Stimulated activated naive CD8-positive, alpha-beta T cell treated with anti-CD3 and anti-CD28 coated beads, Interleukin-15, amount 100 ng/mL, for 72 hours (primary cell): Measurements from ENCODE around the gene GNAT1.

Experiments
- ATAC-seq: fragments of 150-1000 bp; cut with Tn5 transposase; 2 replicates; pipeline ENCODE4 v1.10.0; 2021; ENCODE audit warnings: mild to moderate bottlenecking, moderate library complexity
- DNase-seq, 2 donors: peaks; one replicate each; pipeline ENCODE4 v3.0.0; 2021 to 2022
- H3K27ac Mint-ChIP-seq, 2 donors: one replicate each; pipeline ENCODE4 v1.8.0; 2022; ENCODE audit warnings: mild to moderate bottlenecking in 2 of 2, mixed read lengths in 2 of 2, moderate library complexity in 2 of 2
- H3K27me3 Mint-ChIP-seq: one replicate; pipeline ENCODE4 v1.8.0; 2022; ENCODE audit warnings: mixed read lengths
- H3K4me1 Mint-ChIP-seq: one replicate; pipeline ENCODE4 v1.8.0; 2022; ENCODE audit warnings: mild to moderate bottlenecking, mixed read lengths
- H3K4me3 Mint-ChIP-seq, 2 donors: one replicate each; pipeline ENCODE4 v1.8.0; 2022; ENCODE audit warnings: mild to moderate bottlenecking in 2 of 2, mixed read lengths in 2 of 2, moderate library complexity in 1 of 2
- H3K9me3 Mint-ChIP-seq, 2 donors: one replicate each; pipeline ENCODE4 v1.8.0; 2022; ENCODE audit warnings: mixed read lengths in 2 of 2

GNAT1 gene

DNA sequence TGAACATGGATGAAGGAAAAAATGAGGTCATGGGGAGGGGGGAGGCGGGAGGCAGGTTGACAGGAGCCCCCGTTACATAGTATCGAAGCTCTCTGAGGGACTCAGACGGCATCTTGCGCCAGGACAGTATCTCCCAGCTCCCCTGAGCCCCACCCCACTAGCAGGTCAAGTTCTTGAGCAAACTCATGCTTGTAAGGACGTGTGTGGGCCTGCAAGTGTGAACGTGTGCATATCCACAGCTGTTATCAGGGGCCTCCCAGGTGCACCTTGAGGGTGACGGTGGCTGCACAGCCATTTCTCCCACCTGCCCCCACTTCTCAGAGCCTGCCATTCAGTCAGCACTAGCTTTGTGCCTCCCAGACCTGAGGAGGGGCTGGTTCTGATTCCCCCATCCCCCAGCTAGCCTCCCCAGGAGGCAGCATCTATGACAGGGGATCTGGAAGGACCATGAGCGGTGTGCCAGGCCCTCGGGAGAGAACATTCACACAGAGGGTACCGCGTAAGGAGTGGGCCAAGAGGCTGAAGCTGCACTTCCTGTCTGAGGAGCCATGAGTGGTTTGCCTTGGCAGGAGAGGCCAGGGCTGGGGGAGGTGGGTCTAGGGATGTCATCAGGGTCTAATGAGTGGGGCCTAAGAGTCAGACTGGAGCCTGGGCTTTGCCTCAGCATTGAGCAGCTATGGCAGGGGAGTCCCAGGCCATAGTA, 33.4 kb upstream of the GNAT1 start:
- peaks cover 47% of the 10 kb centered on the region for H3K27me3 Mint-ChIP-seq
- DNase-seq (no peak), ATAC-seq (no peak)

DNA sequence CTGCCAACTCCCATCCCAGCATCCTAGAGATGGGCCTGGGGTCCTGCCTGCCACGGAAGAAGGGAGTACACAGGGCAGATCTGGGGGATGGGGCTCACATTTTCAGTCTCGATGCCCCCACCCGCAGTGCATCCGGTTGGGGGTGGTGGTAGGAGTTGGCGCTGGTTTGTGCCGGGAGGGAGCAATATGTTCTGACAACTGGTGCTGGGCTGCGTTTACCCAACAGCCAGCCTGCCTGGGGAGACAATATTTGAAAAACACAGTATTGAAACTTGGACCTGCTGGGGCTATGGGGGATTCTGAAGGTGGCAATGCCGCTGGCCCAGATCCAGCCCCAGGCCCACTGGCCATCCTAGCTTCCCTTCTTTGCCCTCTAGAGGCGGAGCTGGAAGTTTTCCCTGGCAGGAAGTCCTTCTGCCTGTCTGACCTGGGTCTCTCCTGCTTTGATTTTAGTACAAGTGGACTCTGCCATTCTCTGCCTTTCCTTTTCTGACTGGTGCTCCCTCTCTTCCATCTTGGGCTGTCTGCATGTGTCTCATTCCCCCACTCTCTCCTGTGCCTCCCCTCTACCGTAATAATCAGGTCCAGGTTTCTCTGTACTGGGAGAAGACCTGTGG, 32.8 kb upstream of the GNAT1 start:
- Mint-ChIP-seq H3K4me3 (no peak overlapping the region), H3K9me3 (no peaks in the 10 kb centered on the region), H3K27me3 (peaks cover 41% of the 10 kb centered on the region), H3K27ac (no peak overlapping the region), H3K4me1 (peaks cover 20% of the 10 kb centered on the region)
- ATAC-seq (no peak), DNase-seq (no peak)

More for the DNA sequence above, 33.4 kb upstream of the GNAT1 start:
- Mint-ChIP-seq H3K4me3 (no peak overlapping the region), H3K9me3 (no peaks in the 10 kb centered on the region), H3K4me1 (peaks cover 20% of the 10 kb centered on the region), H3K27ac (no peak overlapping the region)

DNA sequence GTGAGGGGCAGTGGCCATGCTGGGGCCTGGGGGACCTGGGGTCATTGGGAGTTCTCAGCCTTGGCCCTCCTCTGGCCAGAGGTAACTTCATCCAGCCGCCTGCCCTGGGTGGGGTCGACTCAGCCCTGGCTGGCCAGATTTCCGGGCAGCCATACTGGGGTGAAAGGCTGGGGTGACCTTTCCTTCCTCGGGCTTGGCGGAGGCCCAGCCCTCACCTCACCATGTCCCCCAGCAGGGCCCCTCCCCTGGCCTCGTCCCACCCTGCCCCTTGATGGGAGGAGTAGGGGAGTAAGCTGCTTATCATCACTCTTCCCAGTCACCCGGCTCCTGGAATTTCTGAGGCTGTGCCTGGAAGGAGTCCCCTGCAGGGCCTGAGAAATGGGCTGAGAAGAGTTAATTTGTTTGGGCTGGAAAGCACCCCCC, 30.8 kb upstream of the GNAT1 start:
- DNase-seq (no peak), ATAC-seq (no peak)
- H3K4me3 Mint-ChIP-seq, result no peak overlapping the region
- H3K9me3 Mint-ChIP-seq, result no peaks in the 10 kb centered on the region
- peaks cover 30% of the 10 kb centered on the region for H3K27me3 Mint-ChIP-seq
- H3K27ac Mint-ChIP-seq, result no peak overlapping the region
- peaks cover 12% of the 10 kb centered on the region for H3K4me1 Mint-ChIP-seq

DNA sequence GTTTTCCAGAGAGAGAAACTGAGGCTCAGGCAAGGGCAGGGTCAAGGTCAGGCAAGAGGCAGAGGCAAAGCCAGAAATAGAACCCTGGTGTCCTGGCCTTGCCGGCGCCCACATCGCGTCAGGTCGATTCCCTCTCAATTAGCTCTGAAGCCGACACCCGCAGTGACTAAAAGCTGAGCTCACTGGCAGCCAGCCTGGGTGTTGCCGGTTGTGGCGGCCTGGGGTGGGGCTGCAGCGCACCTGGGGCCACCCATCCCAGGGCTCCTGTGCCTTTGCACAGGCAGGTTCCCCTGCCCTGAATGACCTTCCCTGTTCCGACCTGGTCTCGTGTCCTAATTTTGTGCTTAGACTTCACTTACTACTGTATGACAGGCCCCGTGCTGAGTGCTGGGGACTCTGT, 30.1 kb upstream of the GNAT1 start:
- Mint-ChIP-seq H3K4me1 (peaks cover 7% of the 10 kb centered on the region), H3K27me3 (peaks cover 22% of the 10 kb centered on the region), H3K9me3 (no peaks in the 10 kb centered on the region), H3K27ac (peak overlapping the region in 1 of 2 donors; percentile 56), H3K4me3 (no peak overlapping the region)
- no peak for DNase-seq
- no peak for ATAC-seq

DNA sequence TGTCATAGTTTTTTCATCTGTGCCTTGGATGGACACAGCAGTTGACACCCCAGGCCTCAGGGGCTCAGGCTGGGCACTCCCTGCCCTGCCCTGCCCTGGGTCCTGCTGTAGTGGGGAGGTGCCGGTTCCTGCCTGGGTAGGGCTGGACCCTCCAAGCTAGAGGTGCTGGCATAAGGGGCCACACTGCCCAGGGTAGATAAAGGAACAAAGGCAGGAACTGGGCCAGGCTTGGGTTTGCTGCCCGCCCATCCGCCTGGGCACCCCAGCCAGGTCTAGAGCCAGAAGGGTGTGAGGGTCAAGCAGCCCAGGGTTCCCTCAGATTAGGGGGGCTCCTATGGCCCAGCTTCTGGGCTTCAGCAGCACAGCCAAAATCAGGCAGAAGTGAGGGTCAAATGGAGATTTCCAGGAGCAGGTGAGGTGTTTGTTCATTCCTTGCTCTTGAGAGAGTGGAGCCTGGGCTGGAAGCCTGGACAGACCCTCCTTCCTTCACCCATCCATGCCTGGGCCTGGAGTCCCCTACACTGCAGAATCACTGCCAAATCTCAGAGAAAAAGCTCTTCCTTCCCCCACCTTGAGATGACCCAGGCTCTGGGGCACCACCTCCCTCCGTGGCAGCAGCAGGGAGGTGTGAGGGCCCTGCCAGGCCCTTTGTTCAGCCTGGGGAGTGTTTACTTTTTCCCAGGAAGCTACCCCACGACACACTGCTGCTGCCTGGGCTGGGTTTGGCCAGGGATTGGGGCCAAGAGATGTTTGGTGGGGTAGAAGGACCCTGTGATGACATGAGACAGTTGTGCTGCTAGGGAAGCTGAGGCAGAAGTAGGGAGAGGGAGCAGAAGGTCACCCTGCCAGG, 29.2 kb upstream of the GNAT1 start:
- Mint-ChIP-seq H3K27me3 (peaks cover 13% of the 10 kb centered on the region), H3K4me3 (no peak overlapping the region), H3K4me1 (peaks cover 5% of the 10 kb centered on the region), H3K27ac (no peak overlapping the region), H3K9me3 (no peaks in the 10 kb centered on the region)
- DNase-seq (no peak), ATAC-seq (no peak)

DNA sequence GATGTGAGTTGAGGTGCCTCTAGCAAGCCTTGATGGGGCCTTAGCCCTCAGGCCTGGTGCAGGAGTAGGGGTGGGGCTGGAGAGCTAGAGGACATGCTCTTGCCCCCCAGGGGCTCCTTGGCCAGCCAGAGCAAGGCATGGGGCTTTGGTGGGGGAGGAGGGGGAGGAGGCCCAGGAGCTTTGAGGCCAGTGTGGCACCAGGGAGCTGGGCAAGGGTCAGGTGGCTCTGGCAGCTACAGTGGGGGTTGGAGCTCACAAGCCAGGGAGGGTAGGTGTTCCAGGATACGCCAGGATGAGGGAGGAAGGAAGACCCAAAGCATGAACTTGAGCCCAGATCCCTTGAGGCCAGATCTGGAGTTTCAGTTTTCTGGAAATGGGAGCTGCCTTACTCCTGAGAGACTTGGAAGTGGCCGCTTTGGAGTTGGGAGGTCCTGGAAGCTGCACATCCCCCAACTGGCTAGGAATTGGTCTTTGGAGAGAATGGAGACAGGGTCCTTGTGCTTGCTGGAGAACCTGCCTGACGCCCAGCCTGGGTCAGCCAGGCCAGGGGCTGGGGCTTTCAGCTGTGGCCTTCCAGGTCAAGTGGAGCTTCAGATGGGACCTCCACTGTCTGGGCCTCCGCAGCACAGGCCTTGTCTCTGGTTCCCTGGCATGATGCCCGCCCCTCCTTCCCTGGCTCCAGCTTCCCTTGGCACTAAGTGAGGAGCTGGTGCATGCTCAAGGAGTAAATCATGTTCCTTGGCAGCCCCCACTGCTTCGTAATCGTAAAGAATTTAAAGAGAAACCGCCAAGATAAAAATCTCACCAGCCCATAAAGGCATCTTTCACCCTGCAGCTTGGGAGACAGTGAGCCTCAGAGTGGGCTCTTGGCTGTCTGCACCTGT, 27.6 kb upstream of the GNAT1 start:
- no peaks in the 10 kb centered on the region for H3K4me1 Mint-ChIP-seq
- H3K27me3 Mint-ChIP-seq, result no peaks in the 10 kb centered on the region
- no peak overlapping the region for H3K27ac Mint-ChIP-seq
- H3K9me3 Mint-ChIP-seq, result no peaks in the 10 kb centered on the region
- no peak for ATAC-seq
- DNase-seq, result no peak
- no peak overlapping the region for H3K4me3 Mint-ChIP-seq

DNA sequence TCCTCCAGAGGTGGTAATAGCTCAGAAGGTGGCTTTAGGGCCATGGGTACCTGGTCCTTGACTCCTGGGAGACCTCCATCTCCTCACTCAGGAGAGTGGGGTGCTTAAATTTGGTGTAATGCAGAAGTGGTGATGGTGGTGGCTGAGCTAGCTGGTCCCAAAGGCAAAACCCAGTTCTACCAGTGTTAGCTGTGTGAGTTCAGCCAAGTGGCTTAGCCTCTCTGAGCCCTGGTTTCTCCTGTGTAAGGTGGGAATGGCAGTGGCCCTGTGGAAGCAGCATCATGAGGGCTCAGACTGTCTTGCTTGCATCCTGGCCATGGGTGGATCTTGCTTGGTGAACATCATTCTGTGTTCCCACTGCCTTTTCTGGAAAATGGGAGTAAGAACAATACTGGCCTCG, 26.9 kb upstream of the GNAT1 start:
- H3K4me1 Mint-ChIP-seq, result no peaks in the 10 kb centered on the region
- no peak for DNase-seq
- no peaks in the 10 kb centered on the region for H3K9me3 Mint-ChIP-seq
- no peaks in the 10 kb centered on the region for H3K27me3 Mint-ChIP-seq
- ATAC-seq, result no peak
- no peak overlapping the region for H3K27ac Mint-ChIP-seq
- no peak overlapping the region for H3K4me3 Mint-ChIP-seq

DNA sequence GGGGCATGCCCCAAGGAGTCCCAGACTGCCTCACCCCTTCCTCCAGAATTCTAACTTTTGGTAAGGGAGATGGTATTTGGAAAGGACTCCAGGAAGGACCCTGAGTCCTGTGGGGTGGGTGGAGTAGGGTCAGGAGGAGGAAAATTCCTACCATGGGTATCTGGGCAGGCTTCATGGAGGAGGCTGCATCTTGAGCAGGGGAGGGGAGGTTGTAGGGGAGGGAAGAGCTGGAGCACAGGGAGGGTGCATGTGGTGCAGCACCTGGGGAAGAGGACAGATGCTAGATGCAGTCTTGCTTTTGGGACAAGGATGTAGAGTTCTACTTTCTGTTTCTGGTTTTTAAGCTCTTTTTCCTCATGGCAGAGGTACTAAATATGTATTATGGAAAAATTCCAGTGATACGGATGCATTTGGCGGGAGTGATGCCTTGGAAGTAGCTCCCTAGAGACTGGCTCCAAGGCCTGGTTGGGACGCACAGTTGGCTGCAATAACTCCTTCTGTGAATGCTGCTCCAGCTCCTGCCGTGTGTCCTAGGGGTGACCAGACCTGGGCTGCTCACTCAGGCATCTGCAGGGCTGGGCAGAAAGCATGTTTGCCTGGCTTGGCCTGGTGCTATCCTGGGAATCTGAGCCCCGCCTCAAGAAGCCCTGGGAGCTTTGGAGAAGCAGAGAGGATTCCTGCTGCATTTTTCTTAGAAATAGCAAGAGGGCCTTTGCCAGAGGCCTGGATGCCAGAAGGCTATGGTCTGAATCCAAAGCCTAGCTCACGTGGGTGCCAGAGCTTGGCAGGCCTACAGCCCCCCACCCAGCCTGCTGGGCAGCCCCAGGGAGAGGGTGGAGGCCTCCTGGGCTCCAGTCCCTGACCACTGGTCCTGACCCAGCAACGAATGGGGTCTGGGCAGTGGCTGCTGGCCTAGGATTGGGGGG, 26.2 kb upstream of the GNAT1 start:
- H3K4me3 Mint-ChIP-seq, result no peak overlapping the region
- ATAC-seq (no peak), DNase-seq (no peak)
- H3K9me3 Mint-ChIP-seq, result no peaks in the 10 kb centered on the region
- no peaks in the 10 kb centered on the region for H3K27me3 Mint-ChIP-seq
- H3K4me1 Mint-ChIP-seq, result no peaks in the 10 kb centered on the region
- no peak overlapping the region for H3K27ac Mint-ChIP-seq

DNA sequence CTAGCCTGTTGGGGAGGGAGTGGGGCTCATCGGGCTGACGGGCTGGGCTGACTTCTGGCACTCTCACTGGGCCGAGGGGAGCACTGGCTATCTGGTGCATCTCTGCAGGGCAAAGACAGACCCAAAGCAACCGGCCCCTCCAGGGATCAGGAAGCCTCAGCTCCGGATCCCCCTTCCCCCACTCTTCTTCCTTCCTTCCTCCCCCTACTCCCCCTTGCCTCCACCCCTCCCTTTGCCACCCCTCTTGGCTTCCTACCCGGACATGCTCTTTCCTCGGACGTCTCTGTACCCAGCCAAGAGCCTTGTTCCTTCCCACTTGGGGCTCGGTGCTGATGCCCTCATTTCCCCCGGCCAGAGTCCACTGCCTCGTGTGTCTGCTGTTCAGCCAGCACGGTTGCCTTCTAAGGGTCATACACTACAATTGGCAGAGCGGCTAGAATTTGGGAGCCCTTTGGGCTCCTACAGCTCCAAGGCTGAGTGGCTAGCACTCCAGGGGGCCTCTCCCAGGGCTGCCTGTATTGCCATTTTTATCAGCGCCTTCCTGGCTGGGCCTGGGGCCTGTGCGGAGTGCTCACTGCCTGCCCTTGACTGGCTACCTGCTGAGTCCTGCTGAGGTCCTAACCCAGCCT, 25.4 kb upstream of the GNAT1 start:
- Mint-ChIP-seq H3K9me3 (no peaks in the 10 kb centered on the region), H3K4me3 (no peak overlapping the region), H3K27me3 (no peaks in the 10 kb centered on the region), H3K4me1 (no peaks in the 10 kb centered on the region), H3K27ac (no peak overlapping the region)
- ATAC-seq (no peak), DNase-seq (no peak)

DNA sequence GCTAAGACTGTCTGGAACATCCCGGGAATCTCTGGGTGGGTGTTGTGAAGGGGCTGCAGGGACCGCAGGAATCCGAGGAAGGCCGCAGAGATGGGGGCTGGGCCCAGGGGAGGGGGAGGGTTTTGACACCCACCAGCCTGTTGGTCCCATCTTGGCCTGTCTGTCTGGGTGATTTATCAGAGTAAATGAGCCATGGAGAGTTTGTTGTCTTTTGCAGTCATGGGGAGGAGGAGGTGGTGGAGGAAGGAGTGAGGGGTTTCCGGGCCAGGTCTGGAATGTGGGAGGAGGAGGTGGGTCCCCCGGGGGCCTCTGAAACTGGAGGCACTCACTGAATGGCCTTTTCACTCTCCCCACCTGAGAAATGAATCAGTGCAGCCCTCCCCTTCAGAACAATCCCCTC, 24.8 kb upstream of the GNAT1 start:
- H3K27ac Mint-ChIP-seq, result no peak overlapping the region
- H3K9me3 Mint-ChIP-seq, result no peaks in the 10 kb centered on the region
- no peak for ATAC-seq
- no peak overlapping the region for H3K4me3 Mint-ChIP-seq
- no peak for DNase-seq
- no peaks in the 10 kb centered on the region for H3K27me3 Mint-ChIP-seq
- no peaks in the 10 kb centered on the region for H3K4me1 Mint-ChIP-seq

DNA sequence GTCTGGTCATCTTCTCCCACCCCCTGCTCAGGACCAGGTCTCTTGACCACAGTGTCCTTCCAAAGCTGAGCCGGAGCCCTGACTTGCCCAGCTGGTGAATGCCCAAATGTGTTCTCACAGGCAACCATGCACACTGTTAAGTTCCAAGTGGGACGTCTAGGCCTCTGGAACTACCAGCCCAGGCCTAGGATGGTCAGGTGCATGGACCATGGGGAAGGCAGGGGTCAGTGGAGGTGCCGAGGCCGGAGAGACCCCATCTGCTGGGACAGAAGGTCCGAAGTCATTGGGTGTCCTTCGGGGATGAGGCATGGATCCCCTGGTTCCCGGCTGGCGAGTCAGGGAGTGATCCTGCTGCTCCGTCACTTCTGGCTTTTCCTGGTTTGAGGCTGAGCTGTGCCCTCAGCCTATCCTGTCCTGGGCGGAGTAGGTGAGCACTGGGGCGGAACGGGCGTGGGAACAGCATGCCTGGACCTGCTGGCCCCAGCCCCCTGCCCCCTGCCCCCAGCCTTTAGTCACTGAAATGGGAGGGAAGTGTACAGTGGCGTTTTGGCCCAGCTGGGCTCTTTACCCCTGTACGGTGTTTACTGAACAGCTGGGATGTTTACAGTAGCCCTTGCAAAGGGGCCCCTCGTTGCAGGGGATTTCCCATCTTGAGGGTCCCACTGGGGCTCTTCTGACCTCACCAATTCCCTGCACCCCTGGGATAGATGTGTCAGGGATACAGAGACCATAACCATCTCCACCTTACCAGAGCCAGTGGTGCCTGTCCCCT, 24.2 kb upstream of the GNAT1 start:
- DNase-seq (no peak), ATAC-seq (no peak)
- Mint-ChIP-seq H3K9me3 (no peaks in the 10 kb centered on the region), H3K4me3 (no peak overlapping the region), H3K4me1 (no peaks in the 10 kb centered on the region), H3K27me3 (no peaks in the 10 kb centered on the region), H3K27ac (peak overlapping the region in 1 of 2 donors; percentile 14)

DNA sequence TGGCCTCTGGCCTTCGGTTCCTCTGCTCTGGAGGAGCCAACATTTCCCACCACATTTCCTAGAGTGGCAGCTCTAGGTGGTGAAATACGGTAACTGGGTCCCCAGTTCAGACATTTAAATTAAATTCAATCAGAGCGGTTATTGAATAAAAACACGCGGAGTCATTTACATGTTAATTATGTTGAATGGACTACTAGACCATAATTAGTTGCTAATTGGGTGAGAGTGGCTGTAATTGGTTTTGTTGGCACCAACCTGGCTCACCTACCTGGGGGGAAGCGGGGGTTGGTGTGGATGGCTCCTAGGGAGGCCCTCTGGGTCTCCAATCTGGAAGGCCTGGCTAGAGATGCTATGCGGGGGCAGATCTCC, 23.6 kb upstream of the GNAT1 start:
- no peaks in the 10 kb centered on the region for H3K9me3 Mint-ChIP-seq
- H3K4me3 Mint-ChIP-seq, result no peak overlapping the region
- DNase-seq, result no peak
- H3K4me1 Mint-ChIP-seq, result no peaks in the 10 kb centered on the region
- ATAC-seq, result no peak
- no peaks in the 10 kb centered on the region for H3K27me3 Mint-ChIP-seq
- peak overlapping the region; percentile 14 to 68 for H3K27ac Mint-ChIP-seq

DNA sequence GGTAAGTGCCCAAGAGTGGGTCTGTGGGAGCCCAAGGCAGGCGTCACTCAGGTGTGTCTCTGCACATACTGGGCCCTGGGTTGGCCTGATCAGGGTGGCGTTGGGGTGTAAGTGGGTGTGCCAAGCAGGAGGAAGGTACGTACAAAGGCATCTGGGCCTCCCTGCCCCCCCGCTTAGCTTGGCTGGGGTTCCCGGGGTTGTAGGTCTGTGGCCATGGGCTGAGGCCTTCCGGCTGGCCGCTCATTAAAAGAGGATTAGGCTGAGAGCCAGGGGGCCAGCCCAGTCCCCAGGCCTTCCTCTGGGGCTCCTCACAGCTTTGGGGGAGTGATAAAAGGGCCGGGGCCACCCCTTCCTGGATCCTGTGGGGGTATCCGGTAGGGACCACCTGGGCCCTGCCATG, 23.0 kb upstream of the GNAT1 start:
- Mint-ChIP-seq H3K27me3 (no peaks in the 10 kb centered on the region), H3K27ac (no peak overlapping the region), H3K4me1 (no peaks in the 10 kb centered on the region), H3K4me3 (no peak overlapping the region), H3K9me3 (no peaks in the 10 kb centered on the region)
- DNase-seq (no peak), ATAC-seq (no peak)

DNA sequence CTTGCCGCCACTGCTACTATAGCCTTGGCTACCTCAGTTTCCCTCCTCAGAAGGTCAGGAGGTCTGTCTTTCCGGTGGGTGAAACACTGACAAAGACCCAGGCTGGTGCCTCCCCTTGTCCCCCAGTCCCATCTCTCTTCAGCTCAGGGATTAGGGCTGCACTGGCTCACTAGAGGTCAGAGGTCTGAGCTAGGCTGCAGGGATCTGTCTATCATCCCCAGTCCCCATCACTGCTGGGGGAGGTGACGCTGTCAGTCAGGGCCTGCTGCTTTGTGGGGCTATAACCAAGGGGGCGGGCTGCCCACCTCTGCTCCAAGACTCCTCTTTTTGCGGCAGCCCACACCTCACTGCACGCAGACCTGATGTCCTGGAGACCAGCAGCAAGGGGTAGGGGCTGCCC, 22.6 kb upstream of the GNAT1 start:
- no peak for DNase-seq
- Mint-ChIP-seq H3K27me3 (no peaks in the 10 kb centered on the region), H3K9me3 (no peaks in the 10 kb centered on the region), H3K27ac (peak overlapping the region in 1 of 2 donors; percentile 4), H3K4me3 (no peak overlapping the region), H3K4me1 (peaks cover 4% of the 10 kb centered on the region)
- no peak for ATAC-seq
